Measurements from ENCODE around the gene SRF. TPM values are rescaled to one million over a fixed set of nuclear protein-coding genes. Genes with fewer than 3 reads are reported as not detected.
A peak's percentile ranks its signal among the peaks of the same experiment; 100 is the strongest.
"Not testable (repeated sequence)": the region's sequence is repeated elsewhere in the genome, so short reads cannot be mapped to it uniquely, and the experiment has no call there.

SRF gene
- 48.6 TPM for polyA plus RNA-seq (ENCODE audit: insufficient read length)

- DNase-seq = peak; percentile 100
These were observed at the start of gene SRF for GRCh38 chr6:43170931-43171706. SRF (plus strand) TSS chr6:43171269; CDS start chr6:43171657, 388 bp downstream.

GRCh38 chr6:43122146-43122545 is 48.9 kb upstream of the SRF start:
- no peak for DNase-seq

GRCh38 chr6:43123461-43124314 is 47.4 kb upstream of the SRF start:
- no peak for DNase-seq

- DNase-seq = no peak
These were observed 46.6 kb upstream of the SRF start for GRCh38 chr6:43124481-43124880.

- DNase-seq = no peak
These were observed 46.0 kb upstream of the SRF start for GRCh38 chr6:43125119-43125518.

GRCh38 chr6:43125555-43125954 is 45.5 kb upstream of the SRF start:
- DNase-seq = no peak

- DNase-seq = no peak
These were observed 43.9 kb upstream of the SRF start for GRCh38 chr6:43127180-43127579.

- DNase-seq = no peak
These were observed 43.2 kb upstream of the SRF start for GRCh38 chr6:43127877-43128276.

- no peak for DNase-seq
These were observed 42.1 kb upstream of the SRF start for GRCh38 chr6:43128926-43129325.

GRCh38 chr6:43129434-43130194 is 41.5 kb upstream of the SRF start:
- no peak for DNase-seq

GRCh38 chr6:43130429-43130828 is 40.6 kb upstream of the SRF start:
- DNase-seq = no peak

GRCh38 chr6:43131379-43131778 is 39.7 kb upstream of the SRF start:
- DNase-seq = not testable (repeated sequence)

GRCh38 chr6:43138267-43138666 is 32.8 kb upstream of the SRF start:
- DNase-seq = no peak

GRCh38 chr6:43139973-43140372 is 31.1 kb upstream of the SRF start:
- DNase-seq = not testable (repeated sequence)

GRCh38 chr6:43141644-43142043 is 29.4 kb upstream of the SRF start:
- no peak for DNase-seq

- DNase-seq = no peak
These were observed 29.0 kb upstream of the SRF start for GRCh38 chr6:43142101-43142500.

- peak; percentile 95 for DNase-seq
These were observed 27.6 kb upstream of the SRF start for GRCh38 chr6:43143235-43144128.

- no peak for DNase-seq
These were observed 26.2 kb upstream of the SRF start for GRCh38 chr6:43144879-43145278.

GRCh38 chr6:43146261-43146660 is 24.8 kb upstream of the SRF start:
- no peak for DNase-seq

GRCh38 chr6:43146709-43147688 is 24.1 kb upstream of the SRF start:
- no peak for DNase-seq
